ENCODE data around the gene GNA12.
"Not testable (repeated sequence)": the region's sequence is repeated elsewhere in the genome, so short reads cannot be mapped to it uniquely, and the experiment has no call there.

The GNA12 gene

DNA sequence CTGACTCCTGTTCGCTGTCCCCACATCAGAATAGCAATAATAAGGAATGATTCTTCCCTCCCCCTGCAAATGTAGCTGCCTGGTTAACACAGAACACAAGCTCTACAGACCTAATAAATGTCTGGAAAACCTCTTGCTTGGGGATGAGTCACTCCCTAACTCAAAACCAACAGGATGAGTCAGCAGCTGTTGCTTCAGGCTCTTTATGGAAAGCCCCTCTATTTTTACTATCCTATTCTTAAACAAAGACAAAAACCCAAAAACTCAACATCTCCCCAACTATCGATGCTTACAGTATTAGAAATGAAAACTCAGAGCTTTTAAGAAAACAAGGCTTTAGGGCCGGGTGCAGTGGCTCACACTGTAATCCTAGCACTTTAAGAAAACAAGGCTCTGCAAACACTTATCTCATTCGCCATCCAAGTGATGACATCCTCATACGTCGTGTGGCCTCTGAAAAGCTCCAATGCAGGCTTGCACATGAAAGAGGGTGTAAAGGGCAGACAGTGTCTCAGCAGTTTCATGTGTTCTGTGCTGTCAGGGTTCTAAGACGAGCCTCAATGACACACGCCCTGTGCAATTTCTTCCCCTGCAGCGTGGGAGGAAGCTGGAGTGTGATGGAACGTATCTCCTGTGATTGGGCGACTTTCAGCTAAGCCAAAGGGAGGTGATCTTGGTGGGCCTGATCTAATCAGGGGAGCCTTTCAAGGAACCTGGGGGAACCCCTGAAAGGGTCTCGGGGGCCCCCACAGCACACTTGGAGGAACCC lies 86.0 kb downstream of the GNA12 start:
- in situ Hi-C loops (cut with MboI; ENCODE audit: low sequenced_read_pairs), result no loop called here

DNA sequence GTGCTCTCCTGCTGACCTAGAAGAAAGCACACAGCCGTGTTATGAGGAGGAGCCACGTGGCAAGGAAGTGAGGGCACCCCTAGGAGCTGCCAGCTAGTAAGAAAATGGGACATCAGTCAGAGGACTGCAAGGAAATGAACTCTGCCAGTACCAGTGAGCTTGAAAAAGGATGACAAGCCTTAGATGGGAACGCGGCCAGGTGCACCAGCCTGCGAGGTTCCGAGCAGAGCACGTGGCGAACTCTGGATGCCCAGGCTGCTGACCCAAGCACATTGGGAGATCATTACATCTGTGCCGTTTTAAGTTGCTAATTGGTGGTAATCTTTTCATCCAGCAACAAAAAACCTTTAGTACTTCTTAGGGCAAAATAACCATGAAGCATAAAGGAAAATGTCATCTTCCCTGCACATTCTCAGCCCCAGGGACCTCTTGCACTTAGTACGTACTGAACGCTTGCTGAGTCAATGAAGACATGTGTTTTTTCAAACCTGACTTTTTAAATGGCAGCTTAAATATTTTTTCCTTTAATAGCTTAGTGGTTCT lies 86.7 kb downstream of the GNA12 start:
- in situ Hi-C loops (cut with MboI; ENCODE audit: low sequenced_read_pairs), result no loop called here

GRCh38 chr7:2755531-2755930 lies 88.6 kb downstream of the GNA12 start:
- in situ Hi-C loops (cut with MboI; ENCODE audit: low sequenced_read_pairs), result no loop called here

DNA sequence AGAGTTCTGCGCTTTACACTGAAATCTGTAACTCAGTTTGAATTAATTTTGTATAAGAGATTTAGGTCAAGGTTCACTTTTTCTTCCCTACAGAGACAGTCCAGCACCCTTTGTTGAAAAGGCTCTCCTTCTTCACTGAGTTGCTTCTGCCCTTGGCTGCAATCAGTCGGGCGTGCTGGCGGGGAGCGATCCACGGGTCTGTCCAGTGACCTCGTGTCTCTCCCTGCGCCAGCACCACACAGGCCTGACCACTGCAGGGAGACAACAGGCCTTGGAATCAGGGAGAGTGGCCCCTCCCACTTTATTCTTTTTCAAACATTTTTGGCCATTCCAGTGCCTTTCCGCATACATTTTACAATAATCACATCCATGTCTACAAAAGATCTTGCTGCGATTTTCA lies 89.2 kb downstream of the GNA12 start:
- in situ Hi-C loops (cut with MboI; ENCODE audit: low sequenced_read_pairs), result no loop called here

- in situ Hi-C loops (cut with MboI; ENCODE audit: low sequenced_read_pairs), result no loop called here
These were observed 90.0 kb downstream of the GNA12 start for GRCh38 chr7:2754086-2754485.

- in situ Hi-C loops (cut with MboI; ENCODE audit: low sequenced_read_pairs), result no loop called here
These were observed 91.0 kb downstream of the GNA12 start for GRCh38 chr7:2753148-2753547.

DNA sequence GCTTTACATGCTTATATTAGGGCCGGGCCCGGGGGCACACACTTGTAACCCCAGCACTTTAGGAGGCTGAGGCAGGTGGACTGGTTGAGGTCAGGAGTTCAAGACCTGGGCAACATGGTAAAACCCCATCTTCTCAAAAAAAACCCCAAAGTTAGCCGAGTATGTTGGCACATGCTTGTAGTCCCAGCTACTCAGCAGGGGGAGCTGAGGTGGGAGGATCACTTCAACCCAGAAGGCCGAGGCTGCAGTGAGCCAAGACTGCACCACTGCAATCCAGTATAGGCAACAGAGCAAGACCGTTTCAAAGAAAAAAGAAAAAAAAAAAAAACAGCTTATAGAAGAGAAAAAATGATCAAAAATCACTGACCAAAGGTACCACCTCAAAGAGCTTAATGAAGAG lies 93.0 kb downstream of the GNA12 start:
- in situ Hi-C loops (cut with MboI; ENCODE audit: low sequenced_read_pairs), result no loop called here

DNA sequence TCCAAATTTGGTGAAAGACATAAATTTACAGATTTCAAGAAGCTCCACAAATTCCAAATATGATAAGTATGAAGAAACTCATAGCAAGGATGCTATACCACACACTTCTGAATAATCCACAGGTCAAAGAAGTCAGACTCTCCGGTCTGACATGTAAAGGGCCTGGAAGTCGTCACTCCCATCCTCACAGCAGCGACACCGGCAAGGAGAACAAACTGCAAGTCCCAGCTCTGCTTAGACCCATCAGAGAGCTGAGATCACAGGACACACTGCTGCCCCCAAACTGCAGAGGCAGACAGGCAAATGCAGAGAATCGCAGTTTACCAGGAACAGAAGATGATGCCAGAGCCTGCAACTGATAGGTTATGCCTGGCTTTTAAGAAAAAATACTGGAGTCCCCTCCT lies 94.1 kb downstream of the GNA12 start:
- in situ Hi-C loops (cut with MboI; ENCODE audit: low sequenced_read_pairs), result no loop called here

DNA sequence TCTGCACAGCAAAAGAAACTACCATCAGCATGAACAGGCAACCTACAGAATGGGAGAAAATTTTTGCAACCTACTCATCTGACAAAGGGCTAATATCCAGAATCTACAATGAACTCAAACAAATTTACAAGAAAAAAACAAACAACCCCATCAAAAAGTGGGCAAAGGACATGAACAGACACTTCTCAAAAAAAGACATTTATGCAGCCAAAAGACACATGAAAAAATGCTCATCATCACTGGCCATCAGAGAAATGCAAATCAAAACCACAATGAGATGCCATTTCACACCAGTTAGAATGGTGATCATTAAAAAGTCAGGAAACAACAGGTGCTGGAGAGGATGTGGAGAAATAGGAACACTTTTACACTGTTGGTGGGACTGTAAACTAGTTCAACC lies 95.4 kb downstream of the GNA12 start:
- in situ Hi-C loops (cut with MboI; ENCODE audit: low sequenced_read_pairs), result not testable (repeated sequence)

GRCh38 chr7:2743523-2744185 lies 100.5 kb downstream of the GNA12 start:
- in situ Hi-C loops (cut with MboI; ENCODE audit: low sequenced_read_pairs), result not testable (repeated sequence)

DNA sequence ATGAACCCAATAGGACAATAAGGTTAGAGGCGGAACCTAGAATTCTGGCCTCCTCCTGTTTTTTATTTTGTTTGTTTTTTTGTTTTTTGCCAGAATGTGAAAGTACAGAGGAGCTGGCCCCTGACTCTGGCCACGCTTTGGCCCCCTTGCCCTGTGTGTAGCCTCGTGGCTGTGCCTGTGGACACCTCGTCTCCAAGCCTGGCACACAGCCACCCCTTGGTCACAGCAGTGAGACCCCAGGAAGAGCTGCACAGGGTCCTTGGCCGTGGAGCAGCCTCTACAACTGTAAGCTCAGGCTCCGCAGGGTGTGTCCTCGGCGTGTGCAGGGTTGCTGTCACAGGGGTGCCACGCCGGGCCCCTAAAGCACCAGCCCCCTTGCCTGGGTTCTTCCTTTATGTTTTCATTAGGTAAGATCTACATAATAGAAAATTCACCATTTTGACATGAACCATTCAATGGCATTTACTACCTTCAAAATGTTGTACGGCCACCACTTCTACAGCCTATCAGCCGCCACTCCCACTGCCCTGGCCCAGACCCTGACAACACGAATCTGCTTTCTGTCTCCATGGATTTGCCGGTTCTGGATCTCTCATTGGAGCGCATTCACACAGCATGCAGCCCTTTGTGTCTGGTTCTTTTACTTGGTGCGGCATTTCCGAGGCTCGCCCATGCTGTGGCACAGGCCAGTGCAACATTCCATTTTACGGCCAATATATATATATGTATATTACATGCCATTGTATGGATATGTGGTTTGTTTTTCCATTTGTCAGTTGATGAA lies 105.2 kb downstream of the GNA12 start:
- in situ Hi-C loops (cut with MboI; ENCODE audit: low sequenced_read_pairs), result no loop called here

DNA sequence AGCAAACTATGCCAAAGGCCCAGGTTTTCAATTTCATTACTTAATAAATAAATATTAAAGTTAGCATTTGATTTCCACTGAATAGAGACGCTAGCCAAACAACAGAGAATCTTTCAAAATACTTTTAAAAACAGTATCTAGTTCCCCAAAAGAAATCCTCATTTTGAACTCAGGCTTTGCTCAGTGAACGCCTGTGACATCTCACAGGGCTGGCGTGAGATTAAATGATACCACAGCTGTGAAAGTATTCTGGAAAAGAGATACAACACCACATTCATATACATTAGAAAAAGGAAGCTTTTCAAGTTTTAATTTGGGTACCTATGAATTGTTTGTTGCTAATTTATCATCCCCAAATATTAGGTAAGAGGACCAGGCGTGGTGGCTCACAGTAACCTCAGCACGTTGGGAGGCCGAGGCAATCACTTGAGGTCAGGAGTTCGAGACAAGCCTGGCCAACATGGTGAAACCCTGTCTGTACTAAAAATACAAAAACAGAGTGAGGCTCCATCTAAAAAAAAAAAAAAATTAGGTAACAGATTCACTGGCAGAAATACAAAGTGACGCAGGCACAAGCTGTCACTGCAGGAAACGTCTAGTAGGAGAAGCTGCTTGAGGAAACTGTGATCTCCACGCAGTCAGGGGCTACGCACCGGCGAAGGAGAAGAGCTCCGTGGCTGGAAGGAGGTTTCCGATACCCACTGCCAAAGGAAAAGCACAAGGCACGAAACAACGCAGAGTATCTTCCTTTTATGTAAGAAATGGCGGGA lies 106.2 kb downstream of the GNA12 start:
- in situ Hi-C loops (cut with MboI; ENCODE audit: low sequenced_read_pairs), result no loop called here

DNA sequence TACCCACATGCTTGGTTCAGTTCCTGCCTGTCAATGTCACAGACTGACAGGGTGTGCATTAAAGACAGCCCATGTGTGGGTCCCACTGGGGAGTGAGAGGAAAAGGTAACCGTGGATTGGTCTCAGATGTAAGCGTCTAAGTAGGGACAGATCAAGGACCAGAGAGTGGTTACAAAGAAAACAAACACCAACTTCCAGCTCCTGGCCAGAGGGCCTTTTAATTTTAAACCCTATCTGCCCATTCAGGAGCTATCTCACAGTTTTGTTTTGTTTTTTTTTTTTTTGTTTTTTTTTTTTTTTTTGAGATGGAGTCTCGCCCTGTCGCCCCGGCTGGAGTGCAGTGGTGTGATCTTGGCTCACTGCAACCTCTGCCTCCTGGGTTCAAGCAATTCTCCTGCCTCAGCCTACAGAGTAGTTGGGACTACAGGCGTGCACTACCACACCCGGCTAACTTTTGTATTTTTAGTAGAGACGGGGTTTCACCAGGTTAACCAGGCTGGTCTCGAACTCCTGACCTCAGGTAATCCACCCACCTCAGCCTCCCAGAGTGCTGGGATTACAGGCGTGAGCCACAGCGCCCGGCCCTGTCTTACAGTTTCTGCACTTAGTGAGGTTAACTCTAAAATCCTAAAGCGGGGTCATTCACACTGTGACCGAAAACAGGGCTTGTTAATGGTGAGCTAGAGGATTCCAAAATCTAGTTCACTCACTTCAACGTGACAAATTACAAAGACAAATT lies 106.9 kb downstream of the GNA12 start:
- in situ Hi-C loops (cut with MboI; ENCODE audit: low sequenced_read_pairs), result not testable (repeated sequence)

DNA sequence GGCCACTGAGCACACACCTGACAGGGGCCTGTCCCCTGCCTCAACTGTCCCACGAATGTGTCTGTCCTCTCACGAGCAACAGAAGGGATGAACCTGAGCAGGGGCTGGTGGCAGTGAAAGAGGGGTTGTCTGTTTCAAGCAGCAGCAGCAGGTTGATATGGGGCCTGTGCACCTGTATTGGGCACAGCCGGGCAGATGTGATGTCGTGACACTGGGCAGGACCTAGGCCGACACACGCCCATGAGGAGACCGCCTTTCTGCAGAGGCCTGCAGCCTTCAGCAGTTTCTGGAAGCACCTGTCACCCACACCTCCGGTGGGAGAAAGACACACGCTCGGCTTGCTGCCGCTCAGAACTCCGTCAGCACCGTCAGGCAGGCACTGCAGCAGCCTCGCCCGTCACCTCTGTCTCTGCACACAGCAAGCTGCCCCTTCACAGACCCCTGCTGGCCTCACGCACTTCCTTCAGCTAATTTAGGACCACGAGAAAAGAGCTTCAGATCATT lies 107.6 kb downstream of the GNA12 start:
- in situ Hi-C loops (cut with MboI; ENCODE audit: low sequenced_read_pairs), result no loop called here

- in situ Hi-C loops (cut with MboI; ENCODE audit: low sequenced_read_pairs), result no loop called here
These were observed 108.4 kb downstream of the GNA12 start for GRCh38 chr7:2735744-2736143.

DNA sequence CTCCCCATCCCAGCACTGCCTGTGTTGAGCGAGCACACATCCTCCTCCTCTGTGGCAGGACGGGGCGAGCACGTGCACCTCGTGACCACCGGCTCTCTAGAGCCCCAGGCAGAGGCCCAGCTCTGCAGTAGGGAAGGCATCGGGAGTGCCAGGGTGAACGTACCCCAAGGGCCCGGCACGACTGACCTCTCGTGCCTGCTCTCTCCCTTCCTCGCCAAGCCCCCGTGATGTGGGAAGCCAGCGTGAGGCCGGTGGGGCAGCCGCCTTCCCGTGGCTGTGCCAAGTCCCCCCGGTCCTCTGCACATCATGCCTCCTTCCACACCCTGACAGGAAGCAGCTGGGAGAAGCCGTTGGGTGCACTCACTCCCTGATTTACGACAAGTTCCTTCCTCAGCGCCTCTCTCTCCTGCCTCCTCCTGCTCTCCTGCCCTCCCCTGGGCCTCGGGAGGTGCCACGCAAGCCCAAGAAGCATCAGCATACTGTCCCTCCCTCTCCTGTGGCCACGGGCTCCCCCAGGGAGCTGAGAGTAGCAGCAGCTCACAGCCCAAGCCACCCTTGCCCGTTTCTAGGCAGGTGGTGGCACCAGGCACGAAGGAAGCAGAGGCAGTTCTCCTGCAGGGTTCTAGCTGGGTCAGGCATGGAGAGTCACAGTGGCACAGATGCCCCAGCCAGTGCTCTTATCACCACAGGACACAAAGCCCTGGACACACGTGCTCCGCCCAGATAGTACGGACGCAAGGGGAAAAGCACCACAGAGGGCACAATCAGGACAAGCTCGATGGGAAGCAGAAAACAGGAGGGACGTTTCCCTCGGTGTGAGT lies 109.1 kb downstream of the GNA12 start:
- in situ Hi-C loops (cut with MboI; ENCODE audit: low sequenced_read_pairs), result no loop called here

- in situ Hi-C loops (cut with MboI; ENCODE audit: low sequenced_read_pairs), result no loop called here
These were observed 109.9 kb downstream of the GNA12 start for GRCh38 chr7:2734084-2734686.

DNA sequence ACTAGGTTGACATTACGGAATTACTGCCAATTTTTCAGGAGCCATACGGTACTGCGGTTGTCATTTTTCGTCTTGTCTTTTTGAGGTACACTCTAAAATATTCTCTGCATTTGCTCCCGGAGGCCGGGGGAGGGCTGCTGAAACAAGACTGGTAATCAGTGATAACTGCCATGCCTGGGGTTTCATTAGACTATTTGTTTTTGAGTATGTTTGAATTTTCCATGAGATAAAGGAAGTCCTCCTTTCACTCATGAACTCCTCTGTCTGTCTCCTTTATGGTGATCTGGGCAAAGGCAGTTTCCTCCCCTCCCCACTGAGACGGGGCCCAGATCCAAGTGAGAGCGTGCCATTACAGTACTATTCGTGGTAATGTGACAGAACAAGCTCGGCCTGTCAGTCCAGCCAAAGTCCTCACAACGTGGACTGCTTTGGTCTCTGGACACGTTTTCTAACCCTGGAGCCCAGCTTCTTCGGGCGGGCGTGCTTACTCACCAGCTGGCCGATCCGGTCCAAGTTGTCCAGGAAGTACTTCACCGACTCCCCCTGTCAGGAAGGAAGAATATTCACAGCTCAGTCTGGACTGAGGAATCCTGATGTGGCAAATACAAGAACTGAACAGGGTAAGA lies 111.0 kb downstream of the GNA12 start:
- in situ Hi-C loops (cut with MboI; ENCODE audit: low sequenced_read_pairs), result no loop called here
